GM12878 (cell line): Measurements from ENCODE around the gene UROD. TPM values are rescaled to one million over a fixed set of nuclear protein-coding genes. Genes with fewer than 3 reads are reported as not detected.

Source experiments
- ATF2 ChIP-seq: IDR thresholded peaks from 2 replicates; pipeline ENCODE4 v1.6.1; 2012; ENCODE audit warnings: low read length, inconsistent platforms
- CREM ChIP-seq: IDR thresholded peaks from 2 replicates; pipeline ENCODE4 v1.6.1; 2014; ENCODE audit warnings: antibody characterized with exemption, low read depth
- EED ChIP-seq: sonication (generic); IDR thresholded peaks from 2 replicates; pipeline ENCODE4 v1.6.1; 2016; ENCODE audit warnings: antibody characterized with exemption, low read depth
- EZH2 ChIP-seq: IDR thresholded peaks from 2 replicates; pipeline ENCODE4 v1.6.1; 2012; ENCODE audit warnings: low read depth, mild to moderate bottlenecking, control low read depth, inconsistent platforms, low read length, borderline replicate concordance; ENCODE audit not compliant: control insufficient read depth
- FOXM1 ChIP-seq: IDR thresholded peaks from 2 replicates; pipeline ENCODE4 v1.6.1; 2012; ENCODE audit warnings: low read depth, mild to moderate bottlenecking, inconsistent platforms, low read length, moderate library complexity
- GATAD2B ChIP-seq: fragments of 450-650 bp; conservative IDR thresholded peaks from 2 replicates; pipeline ENCODE4 v1.6.1; 2017; ENCODE audit warnings: low read depth, mild to moderate bottlenecking, moderate library complexity
- HDAC2 ChIP-seq: fragments of 200-600 bp; sonication (generic); IDR thresholded peaks from 2 replicates; pipeline ENCODE4 v1.6.1; 2017
- MEF2A ChIP-seq: IDR thresholded peaks from 2 replicates; pipeline ENCODE4 v1.6.1; 2011; ENCODE audit warnings: low read depth, mild to moderate bottlenecking, low read length, moderate library complexity; ENCODE audit not compliant: insufficient read depth
- MYB ChIP-seq: fragments of 150-350 bp; IDR thresholded peaks from 2 replicates; pipeline ENCODE4 v1.6.1; 2014; ENCODE audit warnings: mild to moderate bottlenecking, low read depth, low read length, borderline replicate concordance
- PAX8 ChIP-seq: fragments of 450-650 bp; IDR thresholded peaks from 2 replicates; pipeline ENCODE4 v1.6.1; 2017; ENCODE audit warnings: mild to moderate bottlenecking, moderate library complexity
- SMARCA5 ChIP-seq: fragments of 450-650 bp; IDR thresholded peaks from 2 replicates; pipeline ENCODE4 v1.6.1; 2017; ENCODE audit warnings: mild to moderate bottlenecking
- ZNF622 ChIP-seq: fragments of 450-650 bp; IDR thresholded peaks from 2 replicates; pipeline ENCODE4 v1.6.1; 2017; ENCODE audit warnings: mild to moderate bottlenecking, inconsistent platforms
- polyA plus RNA-seq, 11 experiments: library from polyadenylated mRNA; depleted of rRNA in 4 of 11; unstranded in 6 of 11; stranded (reverse) in 5 of 11; fragments of >200 nt; fragmentation: Nextera tagmentation in 4 of 11; fragmentation: Illumina TruSeq in 1 of 11; extraction: Ambion mirVana in 4 of 11; extraction: Trizol in 1 of 11; gene quantifications; 1 replicate in 1 of 11; 2 replicates in 10 of 11; pipeline versions ENCODE4 v1.2.1 to v1.2.3, GENCODE V29; 2011 to 2016; ENCODE audit warnings: inconsistent platforms in 2 of 11, missing spikeins in 2 of 11, low read depth in 1 of 11
- total RNA-seq, 4 experiments: library from RNA; depleted of rRNA in 3 of 4; stranded (reverse); fragments of >200 nt in 3 of 4; fragmentation: Illumina TruSeq in 1 of 4; extraction: Trizol in 1 of 4; gene quantifications; 2 replicates each; pipeline versions ENCODE4 v1.2.1 to v1.2.3, GENCODE V29; 2013 to 2021
- TF ChIP-seq, protein P1 (sequence below): IDR thresholded peaks from 2 replicates; pipeline ENCODE4 v1.6.1; 2012; ENCODE audit warnings: mild to moderate bottlenecking, low read depth, low read length
- TF ChIP-seq, protein P2 (sequence below): IDR thresholded peaks from 2 replicates; pipeline ENCODE4 v1.6.1; 2012; ENCODE audit warnings: improper control_type of control experiment, low read depth, low read length; ENCODE audit not compliant: insufficient replicate concordance
- TF ChIP-seq, protein P3 (sequence below): fragments of 450-650 bp; IDR thresholded peaks from 2 replicates; pipeline ENCODE4 v1.6.1; 2016; ENCODE audit warnings: mild to moderate bottlenecking, moderate library complexity, borderline replicate concordance

The UROD gene
- total and polyA plus RNA-seq, 10 of the 15 experiments (the other 5 are each of a cell fraction or from before 2014, with no cell fraction given): 65.8 to 330 (median 102) TPM

GRCh38 chr1:45011837-45012638 lies at the start of gene UROD (continued):
- no peak for TF ChIP-seq ZNF622
- TF ChIP-seq, protein P1, sequence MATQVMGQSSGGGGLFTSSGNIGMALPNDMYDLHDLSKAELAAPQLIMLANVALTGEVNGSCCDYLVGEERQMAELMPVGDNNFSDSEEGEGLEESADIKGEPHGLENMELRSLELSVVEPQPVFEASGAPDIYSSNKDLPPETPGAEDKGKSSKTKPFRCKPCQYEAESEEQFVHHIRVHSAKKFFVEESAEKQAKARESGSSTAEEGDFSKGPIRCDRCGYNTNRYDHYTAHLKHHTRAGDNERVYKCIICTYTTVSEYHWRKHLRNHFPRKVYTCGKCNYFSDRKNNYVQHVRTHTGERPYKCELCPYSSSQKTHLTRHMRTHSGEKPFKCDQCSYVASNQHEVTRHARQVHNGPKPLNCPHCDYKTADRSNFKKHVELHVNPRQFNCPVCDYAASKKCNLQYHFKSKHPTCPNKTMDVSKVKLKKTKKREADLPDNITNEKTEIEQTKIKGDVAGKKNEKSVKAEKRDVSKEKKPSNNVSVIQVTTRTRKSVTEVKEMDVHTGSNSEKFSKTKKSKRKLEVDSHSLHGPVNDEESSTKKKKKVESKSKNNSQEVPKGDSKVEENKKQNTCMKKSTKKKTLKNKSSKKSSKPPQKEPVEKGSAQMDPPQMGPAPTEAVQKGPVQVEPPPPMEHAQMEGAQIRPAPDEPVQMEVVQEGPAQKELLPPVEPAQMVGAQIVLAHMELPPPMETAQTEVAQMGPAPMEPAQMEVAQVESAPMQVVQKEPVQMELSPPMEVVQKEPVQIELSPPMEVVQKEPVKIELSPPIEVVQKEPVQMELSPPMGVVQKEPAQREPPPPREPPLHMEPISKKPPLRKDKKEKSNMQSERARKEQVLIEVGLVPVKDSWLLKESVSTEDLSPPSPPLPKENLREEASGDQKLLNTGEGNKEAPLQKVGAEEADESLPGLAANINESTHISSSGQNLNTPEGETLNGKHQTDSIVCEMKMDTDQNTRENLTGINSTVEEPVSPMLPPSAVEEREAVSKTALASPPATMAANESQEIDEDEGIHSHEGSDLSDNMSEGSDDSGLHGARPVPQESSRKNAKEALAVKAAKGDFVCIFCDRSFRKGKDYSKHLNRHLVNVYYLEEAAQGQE: no peak
- TF ChIP-seq, protein P2, sequence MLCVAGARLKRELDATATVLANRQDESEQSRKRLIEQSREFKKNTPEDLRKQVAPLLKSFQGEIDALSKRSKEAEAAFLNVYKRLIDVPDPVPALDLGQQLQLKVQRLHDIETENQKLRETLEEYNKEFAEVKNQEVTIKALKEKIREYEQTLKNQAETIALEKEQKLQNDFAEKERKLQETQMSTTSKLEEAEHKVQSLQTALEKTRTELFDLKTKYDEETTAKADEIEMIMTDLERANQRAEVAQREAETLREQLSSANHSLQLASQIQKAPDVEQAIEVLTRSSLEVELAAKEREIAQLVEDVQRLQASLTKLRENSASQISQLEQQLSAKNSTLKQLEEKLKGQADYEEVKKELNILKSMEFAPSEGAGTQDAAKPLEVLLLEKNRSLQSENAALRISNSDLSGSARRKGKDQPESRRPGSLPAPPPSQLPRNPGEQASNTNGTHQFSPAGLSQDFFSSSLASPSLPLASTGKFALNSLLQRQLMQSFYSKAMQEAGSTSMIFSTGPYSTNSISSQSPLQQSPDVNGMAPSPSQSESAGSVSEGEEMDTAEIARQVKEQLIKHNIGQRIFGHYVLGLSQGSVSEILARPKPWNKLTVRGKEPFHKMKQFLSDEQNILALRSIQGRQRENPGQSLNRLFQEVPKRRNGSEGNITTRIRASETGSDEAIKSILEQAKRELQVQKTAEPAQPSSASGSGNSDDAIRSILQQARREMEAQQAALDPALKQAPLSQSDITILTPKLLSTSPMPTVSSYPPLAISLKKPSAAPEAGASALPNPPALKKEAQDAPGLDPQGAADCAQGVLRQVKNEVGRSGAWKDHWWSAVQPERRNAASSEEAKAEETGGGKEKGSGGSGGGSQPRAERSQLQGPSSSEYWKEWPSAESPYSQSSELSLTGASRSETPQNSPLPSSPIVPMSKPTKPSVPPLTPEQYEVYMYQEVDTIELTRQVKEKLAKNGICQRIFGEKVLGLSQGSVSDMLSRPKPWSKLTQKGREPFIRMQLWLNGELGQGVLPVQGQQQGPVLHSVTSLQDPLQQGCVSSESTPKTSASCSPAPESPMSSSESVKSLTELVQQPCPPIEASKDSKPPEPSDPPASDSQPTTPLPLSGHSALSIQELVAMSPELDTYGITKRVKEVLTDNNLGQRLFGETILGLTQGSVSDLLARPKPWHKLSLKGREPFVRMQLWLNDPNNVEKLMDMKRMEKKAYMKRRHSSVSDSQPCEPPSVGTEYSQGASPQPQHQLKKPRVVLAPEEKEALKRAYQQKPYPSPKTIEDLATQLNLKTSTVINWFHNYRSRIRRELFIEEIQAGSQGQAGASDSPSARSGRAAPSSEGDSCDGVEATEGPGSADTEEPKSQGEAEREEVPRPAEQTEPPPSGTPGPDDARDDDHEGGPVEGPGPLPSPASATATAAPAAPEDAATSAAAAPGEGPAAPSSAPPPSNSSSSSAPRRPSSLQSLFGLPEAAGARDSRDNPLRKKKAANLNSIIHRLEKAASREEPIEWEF: no peak
- no peak for TF ChIP-seq EED
- TF ChIP-seq, protein P3, sequence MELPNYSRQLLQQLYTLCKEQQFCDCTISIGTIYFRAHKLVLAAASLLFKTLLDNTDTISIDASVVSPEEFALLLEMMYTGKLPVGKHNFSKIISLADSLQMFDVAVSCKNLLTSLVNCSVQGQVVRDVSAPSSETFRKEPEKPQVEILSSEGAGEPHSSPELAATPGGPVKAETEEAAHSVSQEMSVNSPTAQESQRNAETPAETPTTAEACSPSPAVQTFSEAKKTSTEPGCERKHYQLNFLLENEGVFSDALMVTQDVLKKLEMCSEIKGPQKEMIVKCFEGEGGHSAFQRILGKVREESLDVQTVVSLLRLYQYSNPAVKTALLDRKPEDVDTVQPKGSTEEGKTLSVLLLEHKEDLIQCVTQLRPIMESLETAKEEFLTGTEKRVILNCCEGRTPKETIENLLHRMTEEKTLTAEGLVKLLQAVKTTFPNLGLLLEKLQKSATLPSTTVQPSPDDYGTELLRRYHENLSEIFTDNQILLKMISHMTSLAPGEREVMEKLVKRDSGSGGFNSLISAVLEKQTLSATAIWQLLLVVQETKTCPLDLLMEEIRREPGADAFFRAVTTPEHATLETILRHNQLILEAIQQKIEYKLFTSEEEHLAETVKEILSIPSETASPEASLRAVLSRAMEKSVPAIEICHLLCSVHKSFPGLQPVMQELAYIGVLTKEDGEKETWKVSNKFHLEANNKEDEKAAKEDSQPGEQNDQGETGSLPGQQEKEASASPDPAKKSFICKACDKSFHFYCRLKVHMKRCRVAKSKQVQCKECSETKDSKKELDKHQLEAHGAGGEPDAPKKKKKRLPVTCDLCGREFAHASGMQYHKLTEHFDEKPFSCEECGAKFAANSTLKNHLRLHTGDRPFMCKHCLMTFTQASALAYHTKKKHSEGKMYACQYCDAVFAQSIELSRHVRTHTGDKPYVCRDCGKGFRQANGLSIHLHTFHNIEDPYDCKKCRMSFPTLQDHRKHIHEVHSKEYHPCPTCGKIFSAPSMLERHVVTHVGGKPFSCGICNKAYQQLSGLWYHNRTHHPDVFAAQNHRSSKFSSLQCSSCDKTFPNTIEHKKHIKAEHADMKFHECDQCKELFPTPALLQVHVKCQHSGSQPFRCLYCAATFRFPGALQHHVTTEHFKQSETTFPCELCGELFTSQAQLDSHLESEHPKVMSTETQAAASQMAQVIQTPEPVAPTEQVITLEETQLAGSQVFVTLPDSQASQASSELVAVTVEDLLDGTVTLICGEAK: peak; percentile 78; the same call in 1 of the 2 replicates
- no peak for TF ChIP-seq GATAD2B
- no peak for TF ChIP-seq PAX8
- peak; percentile 80; the same call in 1 of the 2 replicates for TF ChIP-seq MYB
- TF ChIP-seq HDAC2: no peak
- TF ChIP-seq CREM: peak; percentile 74
- TF ChIP-seq SMARCA5: no peak
- TF ChIP-seq EZH2: no peak
- no peak for TF ChIP-seq MEF2A
- TF ChIP-seq FOXM1: no peak
- TF ChIP-seq ATF2: no peak
